ENCODE data around the gene ANKRD24. TPM values are rescaled to one million over a fixed set of nuclear protein-coding genes. Genes with fewer than 3 reads are reported as not detected.
"Not testable (repeated sequence)": the region's sequence is repeated elsewhere in the genome, so short reads cannot be mapped to it uniquely, and the experiment has no call there.

ANKRD24 gene
- total RNA-seq, 2 experiments from 2014 or later = 1.7 to 4.8 TPM

- no peak for DNase-seq (ENCODE audit: low spot score)
- no peaks in the 10 kb centered on the region for H3K9me2 ChIP-seq (ENCODE audit: insufficient read depth, low read length)
- ChIA-PET POLR2A (no interaction called here), CTCF (ENCODE audit: unreplicated experiment) (no interaction called here)
- no peaks in the 10 kb centered on the region for H3K4me1 ChIP-seq (ENCODE audit: insufficient read depth, low read length, poor library complexity, severe bottlenecking)
- TF ChIP-seq CTCF (conservative IDR thresholded peaks at IDR 0.05; ENCODE audit: low read length) (no peak), EZH2phosphoT487 (IDR thresholded peaks at IDR 0.05; ENCODE audit: borderline replicate concordance, low read depth, low read length) (no peak)
- no peak overlapping the region for H2AFZ ChIP-seq (ENCODE audit: low read length)
- H3K4me2 ChIP-seq (ENCODE audit: low read length) = no peak overlapping the region
- H3K27ac ChIP-seq (ENCODE audit: low read depth, low read length, poor library complexity, severe bottlenecking) = no peak overlapping the region
- BruUV-seq (replicated peaks) = no TSS peak
- H4K20me1 ChIP-seq (ENCODE audit: insufficient read depth, low read length) = no peaks in the 10 kb centered on the region
- intact Hi-C loops (cut with micrococcal nuclease; ENCODE audit: unreplicated experiment) = no loop called here
- H3K9me3 ChIP-seq (ENCODE audit: low read length) = no peaks in the 10 kb centered on the region
- H3K36me3 ChIP-seq (ENCODE audit: insufficient read depth, low read length) = no peaks in the 10 kb centered on the region
- H3K4me3 ChIP-seq (ENCODE audit: low read depth, low read length, poor library complexity, severe bottlenecking) = no peak overlapping the region
- H3K79me2 ChIP-seq (ENCODE audit: insufficient read depth, low read depth, low read length) = no peaks in the 10 kb centered on the region
These were observed 25.3 kb upstream of the ANKRD24 start for GRCh38 chr19:4157164-4157563.

GRCh38 chr19:4157971-4158370 lies 24.5 kb upstream of the ANKRD24 start:
- DNase-seq (ENCODE audit: low spot score); H3K27ac ChIP-seq (ENCODE audit: low read depth, low read length, poor library complexity, severe bottlenecking); H3K9me2 ChIP-seq (ENCODE audit: insufficient read depth, low read length); H3K9me3 ChIP-seq (ENCODE audit: low read length); H3K36me3 ChIP-seq (ENCODE audit: insufficient read depth, low read length); H4K20me1 ChIP-seq (ENCODE audit: insufficient read depth, low read length); POLR2A ChIA-PET; H3K4me3 ChIP-seq (ENCODE audit: low read depth, low read length, poor library complexity, severe bottlenecking); H3K4me1 ChIP-seq (ENCODE audit: insufficient read depth, low read length, poor library complexity, severe bottlenecking); H3K79me2 ChIP-seq (ENCODE audit: insufficient read depth, low read depth, low read length); CTCF ChIA-PET (ENCODE audit: unreplicated experiment); intact Hi-C loops (cut with micrococcal nuclease; ENCODE audit: unreplicated experiment); BruUV-seq (replicated peaks); H3K4me2 ChIP-seq (ENCODE audit: low read length); H2AFZ ChIP-seq (ENCODE audit: low read length): not testable (repeated sequence)

- CTCF ChIA-PET (ENCODE audit: unreplicated experiment) = no interaction called here
- no TSS peak for BruUV-seq (replicated peaks)
These were observed 20.9 kb upstream of the ANKRD24 start for GRCh38 chr19:4161415-4162077.

More at GRCh38 chr19:4161415-4162077, 20.9 kb upstream of the ANKRD24 start:
- Histone ChIP-seq H3K27ac (ENCODE audit: low read depth, low read length, poor library complexity, severe bottlenecking) (no peak overlapping the region), H3K4me2 (ENCODE audit: low read length) (no peak overlapping the region), H3K4me1 (ENCODE audit: insufficient read depth, low read length, poor library complexity, severe bottlenecking) (no peaks in the 10 kb centered on the region), H2AFZ (ENCODE audit: low read length) (no peak overlapping the region), H4K20me1 (ENCODE audit: insufficient read depth, low read length) (no peaks in the 10 kb centered on the region), H3K4me3 (ENCODE audit: low read depth, low read length, poor library complexity, severe bottlenecking) (no peak overlapping the region), H3K79me2 (ENCODE audit: insufficient read depth, low read depth, low read length) (no peaks in the 10 kb centered on the region), H3K9me2 (ENCODE audit: insufficient read depth, low read length) (no peaks in the 10 kb centered on the region), H3K36me3 (ENCODE audit: insufficient read depth, low read length) (no peaks in the 10 kb centered on the region), H3K9me3 (ENCODE audit: low read length) (no peaks in the 10 kb centered on the region)
- DNase-seq (ENCODE audit: low spot score) = no peak
- TF ChIP-seq EZH2phosphoT487 (IDR thresholded peaks at IDR 0.05; ENCODE audit: borderline replicate concordance, low read depth, low read length) = no peak
- no peak for TF ChIP-seq CTCF (conservative IDR thresholded peaks at IDR 0.05; ENCODE audit: low read length)
- intact Hi-C loops (cut with micrococcal nuclease; ENCODE audit: unreplicated experiment) = no loop called here
- POLR2A ChIA-PET = interaction anchor here (0.6 kb wide), 2 partner anchors 20 to 112 kb away, joined by 3 read pairs; no protein-coding TSS in a partner anchor

Data from OCI-LY7 (cell line).